ENCODE results near the gene S1PR5. TPM values are rescaled to one million over a fixed set of nuclear protein-coding genes. Genes with fewer than 3 reads are reported as not detected.
"Not testable (repeated sequence)": the region's sequence is repeated elsewhere in the genome, so short reads cannot be mapped to it uniquely, and the experiment has no call there.

Gene S1PR5
- total RNA-seq, 1 donor from 2014 or later = 0.23 TPM

DNA sequence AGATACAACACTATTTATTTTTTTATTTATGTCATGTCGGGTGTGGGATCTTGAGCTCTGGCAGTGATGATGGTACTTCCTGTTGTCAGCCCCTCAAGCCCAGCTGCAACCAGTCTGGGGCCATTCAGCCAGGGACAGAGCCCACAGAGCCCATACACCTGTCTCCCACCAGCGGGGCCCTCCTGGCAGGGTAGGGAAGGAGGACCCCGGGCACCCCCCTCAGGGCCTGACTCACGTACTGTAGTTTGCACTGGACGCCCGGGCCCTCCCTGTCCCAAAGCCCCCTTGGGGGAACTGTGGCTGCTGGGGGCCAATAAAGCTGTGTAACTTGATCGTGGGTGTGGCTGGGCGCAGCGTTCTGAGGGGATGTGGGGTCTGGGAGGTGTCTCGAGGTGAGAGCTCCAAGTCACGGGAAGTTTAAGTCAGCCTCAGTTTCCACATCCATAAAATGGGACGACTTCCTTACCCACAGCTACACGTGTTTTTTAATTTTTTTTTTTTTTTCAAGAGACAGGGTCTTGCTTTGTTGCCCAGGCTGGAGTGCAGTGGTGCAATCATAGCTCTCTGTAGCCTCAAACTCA lies 35.9 kb upstream of the S1PR5 start:
- intact Hi-C loops (cut with micrococcal nuclease) = loop anchor here (5.0 kb wide), 1 partner anchor 46 kb away; no protein-coding TSS in a partner anchor
- peaks cover 81% of the 10 kb centered on the region for H3K36me3 Mint-ChIP-seq (ENCODE audit: low read depth)
- no peaks in the 10 kb centered on the region for H3K9me3 Mint-ChIP-seq
- peak overlapping the region; percentile 85 for H3K27ac Mint-ChIP-seq
- H3K27me3 Mint-ChIP-seq (ENCODE audit: low read depth) = no peaks in the 10 kb centered on the region
- H3K4me3 Mint-ChIP-seq (ENCODE audit: low read depth) = peak overlapping the region; percentile 30
- H3K4me1 Mint-ChIP-seq (ENCODE audit: low read depth) = peaks cover 37% of the 10 kb centered on the region
- DNase-seq (ENCODE audit: low spot score) = no peak

DNA sequence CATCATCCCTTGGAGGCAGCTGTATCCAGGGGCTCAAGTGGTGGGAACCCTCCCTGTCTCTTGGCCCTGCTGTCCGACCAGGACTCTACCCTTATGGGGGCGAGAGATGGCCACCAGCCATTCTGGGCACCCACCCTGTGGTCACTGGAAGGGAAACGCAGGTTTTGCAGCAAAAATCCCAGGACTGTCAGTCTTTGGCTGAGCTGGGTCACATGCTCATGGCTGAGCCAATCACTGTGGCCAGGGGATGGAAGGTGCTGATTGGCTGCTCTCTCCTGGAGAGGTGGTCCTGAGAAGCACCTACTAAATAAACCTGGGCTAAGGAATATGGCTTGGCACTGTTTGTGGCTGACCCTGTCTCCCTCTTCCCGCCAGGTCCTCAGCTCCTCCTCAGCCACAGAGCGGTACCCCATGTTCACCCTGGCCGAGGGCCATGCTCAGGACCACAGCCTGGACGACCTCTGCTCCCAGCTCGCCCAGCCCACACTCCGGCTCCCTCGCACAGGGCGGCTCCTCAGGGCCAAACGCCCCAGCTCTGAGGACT lies 35.3 kb upstream of the S1PR5 start:
- intact Hi-C loops (cut with micrococcal nuclease) = loop anchor here (5.0 kb wide), 1 partner anchor 45 kb away; no protein-coding TSS in a partner anchor
- peaks cover 36% of the 10 kb centered on the region for H3K4me1 Mint-ChIP-seq (ENCODE audit: low read depth)
- no peaks in the 10 kb centered on the region for H3K27me3 Mint-ChIP-seq (ENCODE audit: low read depth)
- H3K36me3 Mint-ChIP-seq (ENCODE audit: low read depth) = peaks cover 78% of the 10 kb centered on the region
- H3K27ac Mint-ChIP-seq = peak overlapping the region; percentile 85
- H3K9me3 Mint-ChIP-seq = no peaks in the 10 kb centered on the region
- H3K4me3 Mint-ChIP-seq (ENCODE audit: low read depth) = no peak overlapping the region
- no peak for DNase-seq (ENCODE audit: low spot score)

DNA sequence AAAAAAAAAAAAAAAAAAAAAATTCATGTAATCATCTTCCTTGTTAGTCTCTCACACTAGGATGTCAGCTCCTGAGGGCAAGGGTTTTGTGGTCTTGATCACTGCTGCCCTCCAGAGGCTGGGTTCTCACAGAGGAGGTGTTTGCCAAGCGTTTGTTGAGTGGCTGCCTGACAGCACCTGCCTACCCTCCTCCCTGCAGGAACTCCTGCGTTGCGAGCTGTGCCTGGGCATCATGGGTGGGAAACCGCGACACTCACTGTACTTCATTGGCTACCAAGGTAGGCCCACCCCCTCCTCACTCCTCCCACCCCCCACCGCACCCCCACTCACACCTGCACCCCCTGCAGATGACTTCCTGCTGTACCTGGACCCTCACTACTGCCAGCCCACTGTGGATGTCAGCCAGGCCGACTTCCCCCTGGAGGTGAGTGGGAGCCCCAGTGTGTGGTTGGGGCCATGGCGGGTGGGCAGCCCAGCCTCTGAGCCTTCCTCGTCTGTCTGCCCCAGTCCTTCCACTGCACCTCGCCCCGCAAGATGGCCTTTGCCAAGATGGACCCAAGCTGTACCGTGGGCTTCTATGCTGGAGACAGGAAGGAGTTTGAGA lies 34.6 kb upstream of the S1PR5 start:
- Mint-ChIP-seq H3K27me3 (ENCODE audit: low read depth) (no peaks in the 10 kb centered on the region), H3K9me3 (no peaks in the 10 kb centered on the region), H3K4me1 (ENCODE audit: low read depth) (peaks cover 36% of the 10 kb centered on the region), H3K27ac (peak overlapping the region; percentile 49), H3K36me3 (ENCODE audit: low read depth) (peaks cover 81% of the 10 kb centered on the region), H3K4me3 (ENCODE audit: low read depth) (no peak overlapping the region)
- no peak for DNase-seq (ENCODE audit: low spot score)
- intact Hi-C loops (cut with micrococcal nuclease) = loop anchor here (5.0 kb wide), 1 partner anchor 44 kb away; no protein-coding TSS in a partner anchor

DNA sequence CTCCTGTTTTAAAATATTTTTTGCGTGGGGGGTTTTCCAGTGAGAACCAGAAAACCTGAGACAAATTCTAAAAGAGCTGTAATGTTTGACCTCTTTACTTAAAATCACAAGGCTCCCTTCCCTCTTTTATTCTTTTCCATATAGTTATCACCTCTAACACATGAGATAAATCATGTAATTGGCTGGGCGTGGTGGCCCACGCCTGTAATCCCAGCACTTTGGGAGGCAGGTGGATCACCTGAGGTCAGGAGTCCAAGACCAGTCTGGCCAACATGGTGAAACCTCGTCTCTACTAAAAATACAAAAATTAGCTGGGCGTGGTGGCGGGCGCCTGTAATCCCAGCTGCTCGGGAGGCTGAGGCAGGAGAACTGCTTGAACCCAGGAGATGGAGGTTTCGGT lies 33.8 kb upstream of the S1PR5 start:
- not testable (repeated sequence) for H3K9me3 Mint-ChIP-seq; H3K27me3 Mint-ChIP-seq (ENCODE audit: low read depth); H3K4me3 Mint-ChIP-seq (ENCODE audit: low read depth); DNase-seq (ENCODE audit: low spot score)
- intact Hi-C loops (cut with micrococcal nuclease) = loop anchor here (5.0 kb wide), 1 partner anchor 44 kb away; no protein-coding TSS in a partner anchor
- H3K27ac Mint-ChIP-seq = peak overlapping the region; percentile 46
- peaks cover 77% of the 10 kb centered on the region for H3K36me3 Mint-ChIP-seq (ENCODE audit: low read depth)
- H3K4me1 Mint-ChIP-seq (ENCODE audit: low read depth) = peaks cover 34% of the 10 kb centered on the region

DNA sequence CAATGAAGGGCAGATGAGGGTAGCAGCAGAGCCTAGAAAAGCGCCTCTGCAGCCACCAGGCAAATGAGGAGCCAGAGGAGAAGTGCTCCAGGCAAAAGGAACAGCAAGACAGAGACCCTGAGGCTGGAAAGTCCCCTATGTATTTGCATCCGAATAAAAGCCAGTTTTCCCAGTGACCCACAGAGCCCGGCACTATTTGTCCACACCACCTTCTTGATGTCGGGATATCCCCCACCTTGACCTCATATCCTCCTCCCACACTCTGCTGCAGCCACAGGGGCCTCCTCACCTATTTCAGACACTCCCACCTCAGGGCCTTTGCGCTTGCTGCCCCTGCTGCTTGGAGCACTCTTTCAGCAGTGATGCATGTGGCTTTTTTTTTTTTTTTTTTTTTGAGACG lies 33.1 kb upstream of the S1PR5 start:
- H3K27ac Mint-ChIP-seq = no peak overlapping the region
- H3K4me1 Mint-ChIP-seq (ENCODE audit: low read depth) = peaks cover 30% of the 10 kb centered on the region
- intact Hi-C loops (cut with micrococcal nuclease) = loop anchor here (5.0 kb wide), 1 partner anchor 43 kb away; no protein-coding TSS in a partner anchor
- H3K36me3 Mint-ChIP-seq (ENCODE audit: low read depth) = peaks cover 70% of the 10 kb centered on the region
- no peak for DNase-seq (ENCODE audit: low spot score)
- no peaks in the 10 kb centered on the region for H3K27me3 Mint-ChIP-seq (ENCODE audit: low read depth)
- no peak overlapping the region for H3K4me3 Mint-ChIP-seq (ENCODE audit: low read depth)
- H3K9me3 Mint-ChIP-seq = no peaks in the 10 kb centered on the region

DNA sequence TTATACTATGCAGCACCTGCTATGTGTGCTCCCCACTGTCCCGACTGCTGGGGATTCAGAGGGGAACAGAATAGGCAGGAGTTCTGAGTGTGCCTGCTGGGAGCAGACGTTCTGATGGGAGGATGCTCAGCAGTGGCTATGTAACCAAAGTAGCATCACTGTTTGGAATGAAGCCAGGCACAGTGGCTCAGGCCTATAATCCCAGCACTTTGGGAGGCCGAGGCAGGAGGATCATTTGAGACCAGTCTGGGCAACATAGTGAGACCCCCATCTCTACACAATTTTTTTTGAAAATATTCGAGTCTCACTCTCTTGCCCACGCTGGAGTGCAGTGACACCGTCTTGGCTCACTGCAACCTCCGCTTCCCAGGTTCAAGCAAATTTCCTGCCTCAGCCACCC lies 32.5 kb upstream of the S1PR5 start:
- peaks cover 68% of the 10 kb centered on the region for H3K36me3 Mint-ChIP-seq (ENCODE audit: low read depth)
- no peaks in the 10 kb centered on the region for H3K9me3 Mint-ChIP-seq
- H3K4me1 Mint-ChIP-seq (ENCODE audit: low read depth) = peaks cover 34% of the 10 kb centered on the region
- no peak overlapping the region for H3K27ac Mint-ChIP-seq
- intact Hi-C loops (cut with micrococcal nuclease) = loop anchor here (5.0 kb wide), 1 partner anchor 42 kb away; no protein-coding TSS in a partner anchor
- DNase-seq (ENCODE audit: low spot score) = no peak
- no peak overlapping the region for H3K4me3 Mint-ChIP-seq (ENCODE audit: low read depth)
- no peaks in the 10 kb centered on the region for H3K27me3 Mint-ChIP-seq (ENCODE audit: low read depth)

DNA sequence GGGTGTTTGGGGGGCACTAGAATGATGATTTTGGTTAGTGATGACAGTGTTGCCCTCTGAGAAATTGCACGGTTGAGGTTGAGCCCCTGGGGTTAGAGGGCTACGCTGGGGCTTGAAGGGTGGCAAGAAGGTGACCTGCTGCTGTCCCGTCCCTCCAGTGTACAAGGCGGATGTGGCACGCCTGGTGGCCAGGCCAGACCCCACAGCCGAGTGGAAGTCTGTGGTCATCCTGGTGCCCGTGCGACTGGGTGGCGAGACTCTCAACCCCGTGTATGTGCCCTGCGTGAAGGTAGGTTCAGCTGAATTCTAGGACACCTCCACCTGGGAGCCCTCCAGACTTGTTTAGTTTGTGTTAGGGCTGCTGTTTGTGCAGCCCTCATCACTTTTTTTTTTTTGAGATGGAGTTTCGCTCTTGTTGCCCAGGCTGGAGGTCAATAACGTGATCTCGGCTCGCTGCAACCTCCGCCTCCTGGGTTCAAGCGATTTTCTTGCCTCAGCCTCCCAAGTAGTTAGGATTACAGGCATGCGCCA lies 31.6 kb upstream of the S1PR5 start:
- H3K36me3 Mint-ChIP-seq (ENCODE audit: low read depth) = peaks cover 59% of the 10 kb centered on the region
- no peaks in the 10 kb centered on the region for H3K9me3 Mint-ChIP-seq
- peaks cover 25% of the 10 kb centered on the region for H3K4me1 Mint-ChIP-seq (ENCODE audit: low read depth)
- H3K27ac Mint-ChIP-seq = no peak overlapping the region
- no peak for DNase-seq (ENCODE audit: low spot score)
- no peaks in the 10 kb centered on the region for H3K27me3 Mint-ChIP-seq (ENCODE audit: low read depth)
- no peak overlapping the region for H3K4me3 Mint-ChIP-seq (ENCODE audit: low read depth)
- intact Hi-C loops (cut with micrococcal nuclease) = no loop called here

DNA sequence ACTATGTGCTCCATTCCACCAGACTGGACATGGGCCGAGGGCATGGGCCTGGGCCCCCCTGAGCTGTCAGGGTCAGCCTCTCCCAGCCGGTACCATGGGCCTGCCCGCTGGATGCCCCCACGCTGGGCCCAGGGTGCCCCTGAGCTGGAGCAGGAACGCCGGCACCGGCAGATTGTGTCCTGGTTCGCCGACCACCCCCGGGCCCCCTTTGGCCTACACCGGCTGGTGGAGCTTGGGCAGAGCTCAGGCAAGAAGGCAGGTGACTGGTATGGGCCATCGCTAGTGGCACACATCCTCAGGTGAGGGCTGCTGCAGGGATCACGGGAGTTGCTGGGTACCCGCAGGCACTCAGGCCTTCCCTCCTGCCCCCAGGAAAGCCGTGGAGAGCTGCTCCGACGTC lies 29.6 kb upstream of the S1PR5 start:
- H3K9me3 Mint-ChIP-seq = no peaks in the 10 kb centered on the region
- H3K4me3 Mint-ChIP-seq (ENCODE audit: low read depth) = no peak overlapping the region
- no peak for DNase-seq (ENCODE audit: low spot score)

DNA sequence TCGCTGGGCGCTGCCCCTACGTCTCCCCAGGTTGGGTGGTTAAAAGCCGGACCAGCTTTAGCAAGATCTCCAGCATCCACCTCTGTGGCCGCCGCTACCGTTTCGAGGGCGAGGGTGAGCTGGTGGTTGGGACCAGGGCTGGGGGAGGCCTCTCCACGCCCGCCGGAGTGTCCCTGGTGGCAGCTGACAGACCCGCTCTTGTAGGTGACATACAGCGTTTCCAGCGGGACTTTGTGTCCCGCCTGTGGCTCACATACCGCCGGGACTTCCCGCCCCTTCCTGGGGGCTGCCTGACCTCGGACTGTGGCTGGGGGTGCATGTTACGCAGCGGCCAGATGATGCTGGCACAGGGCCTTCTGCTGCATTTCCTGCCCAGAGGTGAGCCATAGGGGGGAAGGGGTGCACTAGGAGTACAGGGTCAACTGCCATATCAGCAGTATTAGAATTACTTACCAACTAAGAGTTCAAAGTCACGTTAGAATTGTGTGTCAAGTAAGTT lies 27.6 kb upstream of the S1PR5 start:
- peak overlapping the region; percentile 78 for H3K27ac Mint-ChIP-seq
- no peak for DNase-seq (ENCODE audit: low spot score)
- H3K27me3 Mint-ChIP-seq (ENCODE audit: low read depth) = peaks cover 7% of the 10 kb centered on the region
- H3K9me3 Mint-ChIP-seq = no peaks in the 10 kb centered on the region
- intact Hi-C loops (cut with micrococcal nuclease) = no loop called here
- peaks cover 8% of the 10 kb centered on the region for H3K4me1 Mint-ChIP-seq (ENCODE audit: low read depth)
- H3K36me3 Mint-ChIP-seq (ENCODE audit: low read depth) = peaks cover 23% of the 10 kb centered on the region
- H3K4me3 Mint-ChIP-seq (ENCODE audit: low read depth) = peak overlapping the region; percentile 88

More for the DNA sequence above, 29.6 kb upstream of the S1PR5 start:
- intact Hi-C loops (cut with micrococcal nuclease) = no loop called here
- Mint-ChIP-seq H3K27ac (no peak overlapping the region), H3K36me3 (ENCODE audit: low read depth) (peaks cover 39% of the 10 kb centered on the region), H3K4me1 (ENCODE audit: low read depth) (peaks cover 13% of the 10 kb centered on the region), H3K27me3 (ENCODE audit: low read depth) (no peaks in the 10 kb centered on the region)

DNA sequence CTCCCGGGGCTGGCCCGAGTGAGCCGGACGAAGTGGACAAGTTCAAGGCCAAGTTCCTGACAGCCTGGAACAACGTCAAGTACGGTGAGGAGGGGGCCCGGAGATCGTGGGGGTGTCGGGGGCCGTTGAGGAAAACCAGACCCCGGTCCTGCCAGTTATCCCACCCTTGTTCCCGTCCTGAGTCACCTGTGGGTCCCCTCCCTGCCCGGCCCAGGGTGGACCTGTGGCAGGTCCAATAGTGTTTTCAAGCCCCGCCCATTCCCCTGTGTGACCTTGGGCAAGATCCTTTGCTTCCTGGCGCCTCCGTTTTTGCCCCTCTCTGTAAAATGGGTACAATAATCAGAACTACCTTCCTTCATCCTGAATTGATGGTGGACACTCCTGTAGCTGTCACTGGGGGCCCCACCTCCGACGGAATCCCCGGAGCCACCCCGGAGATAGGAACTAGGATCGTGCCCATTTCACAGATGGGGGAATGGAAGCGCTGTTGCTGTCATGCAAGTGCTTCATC lies 27.1 kb upstream of the S1PR5 start:
- no peaks in the 10 kb centered on the region for H3K9me3 Mint-ChIP-seq
- H3K27ac Mint-ChIP-seq = peak overlapping the region; percentile 78
- H3K36me3 Mint-ChIP-seq (ENCODE audit: low read depth) = peaks cover 19% of the 10 kb centered on the region
- H3K27me3 Mint-ChIP-seq (ENCODE audit: low read depth) = peaks cover 7% of the 10 kb centered on the region
- H3K4me3 Mint-ChIP-seq (ENCODE audit: low read depth) = peak overlapping the region; percentile 88
- no peak for DNase-seq (ENCODE audit: low spot score)
- intact Hi-C loops (cut with micrococcal nuclease) = no loop called here
- H3K4me1 Mint-ChIP-seq (ENCODE audit: low read depth) = peaks cover 8% of the 10 kb centered on the region

DNA sequence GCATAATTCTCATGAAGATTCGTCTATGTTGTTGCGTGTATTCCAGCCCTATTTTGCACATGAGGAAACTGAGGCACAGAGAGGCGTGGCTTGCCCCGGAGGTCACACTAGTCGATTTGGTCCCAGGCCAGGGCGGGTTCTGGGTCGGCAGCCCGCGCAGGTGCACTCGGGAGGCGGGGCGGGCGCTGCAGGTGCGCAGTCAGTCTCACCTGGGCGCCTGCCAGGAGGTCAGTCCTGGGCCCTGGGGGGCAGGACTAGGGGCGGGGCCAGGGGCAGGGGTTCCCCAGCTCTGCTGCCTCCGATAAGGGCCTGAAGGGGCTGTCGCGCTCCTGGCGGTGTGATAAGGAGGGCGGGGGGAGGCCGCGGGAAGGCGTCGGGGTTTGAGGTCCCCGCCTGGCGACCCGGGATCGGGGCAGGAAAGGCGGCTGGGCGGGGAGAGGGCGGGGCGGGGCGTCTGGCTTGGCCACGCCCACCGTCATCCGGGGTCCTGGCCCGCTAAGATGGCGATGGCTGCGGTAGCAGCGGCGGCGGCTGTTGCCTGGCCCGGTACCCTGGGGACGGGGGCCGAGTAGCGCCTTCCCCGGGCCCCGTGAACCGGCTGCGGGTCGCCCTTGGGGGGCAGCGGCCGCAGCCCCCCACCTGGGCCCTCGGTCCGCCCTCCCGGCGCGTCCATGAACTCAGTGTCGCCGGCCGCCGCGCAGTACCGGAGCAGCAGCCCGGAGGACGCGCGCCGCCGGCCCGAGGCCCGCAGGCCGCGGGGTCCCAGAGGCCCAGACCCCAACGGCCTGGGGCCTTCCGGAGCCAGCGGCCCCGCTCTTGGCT lies 26.4 kb upstream of the S1PR5 start, which contains the start of gene ATG4D:
Gene ATG4D, plus strand, starts transcription at position 485 of the 822 bp plus-strand sequence. Its CDS starts 187 bp downstream, at position 672.
- Mint-ChIP-seq H3K27me3 (ENCODE audit: low read depth) (peaks cover 14% of the 10 kb centered on the region), H3K36me3 (ENCODE audit: low read depth) (peaks cover 13% of the 10 kb centered on the region), H3K4me1 (ENCODE audit: low read depth) (peaks cover 8% of the 10 kb centered on the region), H3K9me3 (no peaks in the 10 kb centered on the region), H3K4me3 (ENCODE audit: low read depth) (peak within 1 kb of the TSS; percentile 88), H3K27ac (peak within 1 kb of the TSS; percentile 78)
- DNase-seq (ENCODE audit: low spot score) = peak; percentile 72
- intact Hi-C loops (cut with micrococcal nuclease) = loop anchor here (1.0 kb wide), 1 partner anchor 26 kb away; no protein-coding TSS in a partner anchor

DNA sequence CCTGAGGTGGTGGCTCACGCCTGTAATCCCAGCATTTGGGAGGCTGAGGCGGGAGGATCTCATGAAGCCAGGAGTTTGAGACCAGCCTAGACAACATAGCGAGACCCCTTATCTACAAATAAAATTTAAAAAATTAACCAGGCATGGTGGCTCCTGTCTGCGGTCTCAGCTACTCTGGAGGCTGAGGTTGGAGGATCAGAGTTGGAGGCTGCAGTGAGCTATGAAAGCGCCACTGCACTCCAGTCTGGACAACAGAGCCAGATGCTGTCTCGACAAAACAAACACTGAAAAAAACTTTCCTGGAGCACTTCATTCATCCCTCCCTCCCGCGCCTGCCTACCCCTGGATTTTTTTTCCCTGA lies 25.8 kb upstream of the S1PR5 start:
- H3K4me3 Mint-ChIP-seq (ENCODE audit: low read depth) = peak overlapping the region; percentile 76
- intact Hi-C loops (cut with micrococcal nuclease) = loop anchor here (1.0 kb wide), 1 partner anchor 26 kb away; no protein-coding TSS in a partner anchor
- H3K4me1 Mint-ChIP-seq (ENCODE audit: low read depth) = peaks cover 8% of the 10 kb centered on the region
- peaks cover 8% of the 10 kb centered on the region for H3K36me3 Mint-ChIP-seq (ENCODE audit: low read depth)
- peaks cover 20% of the 10 kb centered on the region for H3K27me3 Mint-ChIP-seq (ENCODE audit: low read depth)
- H3K9me3 Mint-ChIP-seq = no peaks in the 10 kb centered on the region
- no peak overlapping the region for H3K27ac Mint-ChIP-seq
- DNase-seq (ENCODE audit: low spot score) = no peak

All from activated T-helper 2 cell treated with anti-CD3 and anti-CD28 coated beads, Interferon-gamma antibody, Interleukin-2, Interleukin-4, amounts not matched to agents 10 μg/mL and 5 μg/mL and 100 μg/mL, durations not matched to agents 14 hours and 24 hours and 36 hours (primary cell).